ENCODE measurements around the gene ITSN1.

DNA sequence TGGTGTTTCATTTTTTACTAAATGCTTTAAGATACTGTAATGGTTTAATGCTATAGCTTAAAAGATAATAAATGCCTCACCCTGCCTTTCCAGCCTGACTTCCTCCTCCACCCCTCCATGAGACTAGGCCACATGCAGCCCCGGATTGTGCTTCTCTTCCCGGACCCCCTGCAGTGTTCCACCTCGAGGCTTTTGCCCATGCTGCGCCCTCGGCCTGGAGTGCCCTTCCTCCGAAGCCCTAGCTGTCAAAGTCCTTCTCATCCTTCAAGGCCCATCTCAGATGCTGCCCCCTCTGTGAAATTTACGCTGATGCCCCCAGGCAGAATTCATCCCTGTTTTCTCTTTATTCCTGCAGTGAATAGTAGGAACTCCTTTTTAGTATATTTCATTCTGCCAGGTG is 174.8 kb downstream of the ITSN1 start:
- TF ChIP-seq, protein P1, sequence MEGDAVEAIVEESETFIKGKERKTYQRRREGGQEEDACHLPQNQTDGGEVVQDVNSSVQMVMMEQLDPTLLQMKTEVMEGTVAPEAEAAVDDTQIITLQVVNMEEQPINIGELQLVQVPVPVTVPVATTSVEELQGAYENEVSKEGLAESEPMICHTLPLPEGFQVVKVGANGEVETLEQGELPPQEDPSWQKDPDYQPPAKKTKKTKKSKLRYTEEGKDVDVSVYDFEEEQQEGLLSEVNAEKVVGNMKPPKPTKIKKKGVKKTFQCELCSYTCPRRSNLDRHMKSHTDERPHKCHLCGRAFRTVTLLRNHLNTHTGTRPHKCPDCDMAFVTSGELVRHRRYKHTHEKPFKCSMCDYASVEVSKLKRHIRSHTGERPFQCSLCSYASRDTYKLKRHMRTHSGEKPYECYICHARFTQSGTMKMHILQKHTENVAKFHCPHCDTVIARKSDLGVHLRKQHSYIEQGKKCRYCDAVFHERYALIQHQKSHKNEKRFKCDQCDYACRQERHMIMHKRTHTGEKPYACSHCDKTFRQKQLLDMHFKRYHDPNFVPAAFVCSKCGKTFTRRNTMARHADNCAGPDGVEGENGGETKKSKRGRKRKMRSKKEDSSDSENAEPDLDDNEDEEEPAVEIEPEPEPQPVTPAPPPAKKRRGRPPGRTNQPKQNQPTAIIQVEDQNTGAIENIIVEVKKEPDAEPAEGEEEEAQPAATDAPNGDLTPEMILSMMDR (IDR thresholded peaks at IDR 0.05): no peak
- no peak for TF ChIP-seq POLR2A (IDR thresholded peaks at IDR 0.05)
